Smooth muscle cell (in vitro differentiated cells): ENCODE data around the gene ANXA9. TPM values are rescaled to one million over a fixed set of nuclear protein-coding genes. Genes with fewer than 3 reads are reported as not detected.

Experiments used
- DNase-seq: peaks from one replicate; lab custom pipeline; 2025; ENCODE audit not compliant: unreplicated experiment; lab: John Stamatoyannopoulos, UW
- H2AFZ ChIP-seq: fragments of 200-600 bp; sonication (generic); 2 replicates; pipeline ENCODE4 v1.6.0; 2016; ENCODE audit warnings: antibody characterized with exemption, low read depth, mild to moderate bottlenecking
- H3F3A ChIP-seq: fragments of 200-600 bp; sonication (generic); 2 replicates; pipeline ENCODE4 v1.6.0; 2017; ENCODE audit warnings: antibody characterized with exemption, low read depth
- H3K27ac ChIP-seq: fragments of 200-600 bp; sonication (generic); 2 replicates; pipeline ENCODE4 v1.5.1; 2016; ENCODE audit warnings: low read depth, mild to moderate bottlenecking
- H3K27me3 ChIP-seq: fragments of 200-600 bp; sonication (generic); 2 replicates; pipeline ENCODE4 v1.6.1; 2016; ENCODE audit warnings: low read depth, mild to moderate bottlenecking
- H3K36me3 ChIP-seq: fragments of 200-600 bp; sonication (generic); 2 replicates; pipeline ENCODE4 v1.5.1; 2016; ENCODE audit warnings: low read depth
- H3K4me1 ChIP-seq: fragments of 200-600 bp; sonication (generic); 2 replicates; pipeline ENCODE4 v1.5.1; 2016; ENCODE audit warnings: low read depth
- H3K4me2 ChIP-seq: fragments of 200-600 bp; sonication (generic); 2 replicates; pipeline ENCODE4 v1.6.0; 2016; ENCODE audit warnings: mild to moderate bottlenecking
- H3K4me3 ChIP-seq: fragments of 200-600 bp; sonication (generic); 2 replicates; pipeline ENCODE4 v1.5.1; 2016; ENCODE audit warnings: mild to moderate bottlenecking
- H3K79me2 ChIP-seq: fragments of 200-600 bp; sonication (generic); 2 replicates; pipeline ENCODE4 v1.6.0; 2016; ENCODE audit warnings: low read depth, mild to moderate bottlenecking
- H3K9ac ChIP-seq: fragments of 200-600 bp; sonication (generic); 2 replicates; pipeline ENCODE4 v1.6.0; 2016; ENCODE audit warnings: low read depth
- H3K9me3 ChIP-seq: fragments of 200-600 bp; sonication (generic); replicated peaks from 2 replicates; pipeline ENCODE4 v1.5.1; 2016; ENCODE audit warnings: low read depth
- H4K20me1 ChIP-seq: fragments of 200-600 bp; sonication (generic); 2 replicates; pipeline ENCODE4 v1.6.0; 2016; ENCODE audit warnings: low read depth
- WGBS: methylation state at CpG from one replicate; pipeline ENCODE4 v1.1.7; 2016; ENCODE audit warnings: low lambda C conversion rate; 5-methylcytosine and 5-hydroxymethylcytosine counted together
- polyA plus RNA-seq: library from polyadenylated mRNA; unstranded; fragments of >200 nt; fragmentation: Nextera tagmentation; extraction: Ambion mirVana; gene quantifications from 2 replicates; pipeline ENCODE4 v1.2.1, GENCODE V29; 2016
- total RNA-seq: library from RNA; depleted of rRNA; stranded (reverse); fragments of >200 nt; gene quantifications from 2 replicates; pipeline ENCODE4 v1.2.3, GENCODE V29; 2014
- TF ChIP-seq, protein P1 (sequence below): fragments of 200-600 bp; sonication (generic); IDR thresholded peaks from 2 replicates; pipeline ENCODE4 v1.5.1; 2017; ENCODE audit warnings: borderline replicate concordance, mild to moderate bottlenecking, antibody characterized with exemption; ENCODE audit not compliant: insufficient read depth, poor library complexity, severe bottlenecking

Gene ANXA9
- total and polyA plus RNA-seq, 2 experiments from 2014 or later: 0.31 to 2.6 TPM

DNA sequence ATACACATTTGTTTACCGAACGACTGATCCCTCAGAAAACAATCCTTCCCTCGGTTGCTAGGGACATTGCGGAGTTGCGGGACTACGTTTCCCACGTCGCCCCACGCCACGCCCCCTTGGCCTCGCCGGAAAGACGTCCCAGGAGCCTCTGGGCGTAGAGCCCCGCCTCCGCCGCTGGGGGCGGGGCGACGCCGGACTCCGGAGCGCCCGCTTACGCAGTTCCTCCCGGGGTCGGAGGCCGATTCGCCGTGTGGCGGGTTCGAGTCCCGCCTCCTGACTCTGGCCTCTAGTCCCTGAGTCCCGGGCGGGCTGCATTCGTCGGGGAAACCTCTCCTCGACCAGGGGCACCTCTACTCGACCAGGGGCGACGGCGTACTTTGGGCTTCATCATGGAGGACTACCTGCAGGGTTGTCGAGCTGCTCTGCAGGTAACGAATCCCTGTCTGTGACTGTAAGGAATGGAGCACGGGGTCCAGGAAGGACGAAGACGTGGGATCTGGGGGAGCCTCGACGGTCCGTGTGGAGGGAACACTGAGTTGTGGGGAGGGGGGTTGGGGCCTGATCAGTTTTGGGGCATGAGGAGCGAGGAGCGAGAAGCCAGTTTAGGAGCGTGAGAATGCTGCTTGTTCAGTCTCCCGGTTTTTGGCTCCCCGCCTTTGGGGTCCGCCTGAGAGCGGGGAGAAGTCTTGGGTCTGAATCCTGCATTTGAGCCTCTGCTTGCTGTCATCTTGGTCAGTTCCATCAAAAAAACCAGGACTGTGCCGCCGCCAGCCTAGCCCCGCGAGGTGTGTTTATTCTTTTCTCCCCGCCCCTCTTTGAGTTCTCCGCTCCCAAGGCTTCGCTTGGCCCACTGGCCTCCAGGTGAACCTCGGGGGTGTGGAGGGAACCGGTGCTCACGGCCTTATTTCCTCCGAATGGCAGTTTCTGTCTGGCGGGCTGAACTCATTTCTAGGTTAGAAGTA, 26.4 kb downstream of the ANXA9 start, which contains the start of gene PRUNE1:
PRUNE1 (plus strand) TSS at position 206 of the 962 bp plus-strand sequence; CDS start at position 390, 184 bp downstream.
- Histone ChIP-seq H3K4me2 (peak within 1 kb of the TSS; percentile 89), H3K4me1 (peaks cover 17% of the 10 kb centered on the region), H3K27me3 (no peaks in the 10 kb centered on the region), H3K9ac (peak within 1 kb of the TSS; percentile 92), H3K4me3 (peak within 1 kb of the TSS; percentile 81), H3K79me2 (peaks cover 12% of the 10 kb centered on the region), H2AFZ (peak within 1 kb of the TSS; percentile 99), H3F3A (peaks cover 7% of the 10 kb centered on the region), H3K9me3 (no peaks in the 10 kb centered on the region), H3K36me3 (no peaks in the 10 kb centered on the region), H3K27ac (peak within 1 kb of the TSS; percentile 97), H4K20me1 (no peaks in the 10 kb centered on the region)
- peak; percentile 86 for DNase-seq
- TF ChIP-seq, protein P1, sequence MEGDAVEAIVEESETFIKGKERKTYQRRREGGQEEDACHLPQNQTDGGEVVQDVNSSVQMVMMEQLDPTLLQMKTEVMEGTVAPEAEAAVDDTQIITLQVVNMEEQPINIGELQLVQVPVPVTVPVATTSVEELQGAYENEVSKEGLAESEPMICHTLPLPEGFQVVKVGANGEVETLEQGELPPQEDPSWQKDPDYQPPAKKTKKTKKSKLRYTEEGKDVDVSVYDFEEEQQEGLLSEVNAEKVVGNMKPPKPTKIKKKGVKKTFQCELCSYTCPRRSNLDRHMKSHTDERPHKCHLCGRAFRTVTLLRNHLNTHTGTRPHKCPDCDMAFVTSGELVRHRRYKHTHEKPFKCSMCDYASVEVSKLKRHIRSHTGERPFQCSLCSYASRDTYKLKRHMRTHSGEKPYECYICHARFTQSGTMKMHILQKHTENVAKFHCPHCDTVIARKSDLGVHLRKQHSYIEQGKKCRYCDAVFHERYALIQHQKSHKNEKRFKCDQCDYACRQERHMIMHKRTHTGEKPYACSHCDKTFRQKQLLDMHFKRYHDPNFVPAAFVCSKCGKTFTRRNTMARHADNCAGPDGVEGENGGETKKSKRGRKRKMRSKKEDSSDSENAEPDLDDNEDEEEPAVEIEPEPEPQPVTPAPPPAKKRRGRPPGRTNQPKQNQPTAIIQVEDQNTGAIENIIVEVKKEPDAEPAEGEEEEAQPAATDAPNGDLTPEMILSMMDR: no peak
- WGBS: 1% methylated on average over 69 of the region's 69 CpGs

DNA sequence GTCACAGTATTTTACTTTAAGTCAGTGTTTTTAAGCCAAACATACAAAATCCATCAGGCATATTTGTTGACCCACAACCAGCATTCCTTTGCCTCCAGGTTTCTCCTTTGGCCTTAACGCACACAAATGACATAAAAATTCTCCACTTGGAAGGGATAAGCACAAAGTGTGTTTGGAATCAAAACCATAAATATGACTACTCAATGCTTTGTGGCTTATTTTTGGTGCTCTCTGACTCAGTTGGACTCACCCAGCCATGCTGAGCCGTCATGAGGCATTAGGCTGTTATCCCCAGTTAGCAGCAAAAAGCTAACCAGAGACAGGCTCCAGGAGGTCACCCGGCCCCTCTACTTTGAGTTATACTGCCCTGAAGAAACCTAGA, 27.1 kb downstream of the ANXA9 start:
- Histone ChIP-seq H3K9ac (peak overlapping the region; percentile 82), H3K27ac (peak overlapping the region; percentile 97), H4K20me1 (no peaks in the 10 kb centered on the region), H2AFZ (peak overlapping the region; percentile 99), H3K4me3 (peak overlapping the region; percentile 81), H3K9me3 (no peaks in the 10 kb centered on the region), H3K4me2 (peak overlapping the region; percentile 89), H3K27me3 (no peaks in the 10 kb centered on the region), H3K4me1 (peaks cover 17% of the 10 kb centered on the region), H3K36me3 (no peaks in the 10 kb centered on the region), H3K79me2 (peaks cover 14% of the 10 kb centered on the region), H3F3A (peaks cover 7% of the 10 kb centered on the region)
- TF ChIP-seq, protein P1: no peak
- 25% methylated on average over 3 of the region's 3 CpGs for WGBS
- no peak for DNase-seq

DNA sequence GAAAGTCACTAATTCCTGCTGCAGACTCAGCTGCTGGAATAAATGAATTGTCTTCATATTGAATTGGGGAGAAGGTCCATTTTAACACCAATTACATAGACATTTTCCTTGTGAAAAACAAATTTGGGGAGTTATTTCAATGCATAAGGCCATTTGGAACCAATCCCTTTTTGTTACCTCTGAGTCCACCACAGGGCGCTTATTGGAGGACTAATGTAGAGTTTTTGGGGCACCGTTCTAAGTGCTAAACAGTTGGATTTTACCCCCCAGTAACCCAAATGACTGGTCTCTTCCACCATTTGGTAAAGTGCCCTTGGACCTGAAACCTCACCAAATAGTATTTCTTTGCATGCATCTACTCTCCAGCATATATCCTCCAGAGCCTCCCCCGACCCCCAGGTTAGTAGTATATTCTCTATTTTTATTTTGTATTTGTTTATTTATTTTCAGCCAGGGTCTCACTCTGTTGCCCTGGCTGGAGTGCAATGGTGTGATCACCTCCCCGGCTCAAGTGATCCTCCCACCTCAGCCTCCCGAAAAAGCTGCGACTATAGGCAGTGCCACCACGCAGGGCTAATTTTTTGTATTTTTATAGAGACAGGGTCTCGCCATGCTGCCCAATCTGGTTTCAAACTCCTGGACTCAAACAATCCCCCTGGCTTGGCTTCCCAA, 27.7 kb downstream of the ANXA9 start:
- Histone ChIP-seq H3K4me2 (peak overlapping the region; percentile 89), H3K4me3 (peak overlapping the region; percentile 81), H3K36me3 (no peaks in the 10 kb centered on the region), H3K9ac (no peak overlapping the region), H2AFZ (no peak overlapping the region), H3K27me3 (no peaks in the 10 kb centered on the region), H3K9me3 (no peaks in the 10 kb centered on the region), H4K20me1 (no peaks in the 10 kb centered on the region), H3F3A (peaks cover 7% of the 10 kb centered on the region), H3K79me2 (peaks cover 20% of the 10 kb centered on the region), H3K4me1 (peaks cover 17% of the 10 kb centered on the region), H3K27ac (peak overlapping the region; percentile 97)
- TF ChIP-seq, protein P1: no peak
- WGBS: 98% methylated on average over 8 of the region's 8 CpGs
- DNase-seq: no peak
